Measurements from ENCODE around the gene MYBPHL.

DNA sequence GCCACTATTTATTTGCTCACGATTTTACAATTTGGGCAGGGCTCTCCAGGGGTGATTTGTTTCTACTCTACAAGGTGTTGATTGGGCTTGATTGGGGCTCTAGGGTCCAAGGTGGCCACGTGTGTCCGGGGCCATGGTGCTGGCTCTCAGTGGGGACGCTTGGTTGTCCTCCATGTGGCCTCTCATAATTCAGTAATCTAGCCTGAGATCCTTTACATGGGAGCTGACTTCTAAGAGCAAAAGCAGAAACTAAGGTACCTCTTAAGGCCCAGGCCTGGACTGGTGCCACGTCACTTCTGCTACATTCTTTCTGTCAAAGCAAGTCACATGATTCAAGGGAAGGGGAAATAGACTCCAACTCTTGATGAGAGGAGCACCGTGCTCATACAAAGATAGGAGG is 15.8 kb downstream of the MYBPHL start:
- TF ChIP-seq, protein P1, sequence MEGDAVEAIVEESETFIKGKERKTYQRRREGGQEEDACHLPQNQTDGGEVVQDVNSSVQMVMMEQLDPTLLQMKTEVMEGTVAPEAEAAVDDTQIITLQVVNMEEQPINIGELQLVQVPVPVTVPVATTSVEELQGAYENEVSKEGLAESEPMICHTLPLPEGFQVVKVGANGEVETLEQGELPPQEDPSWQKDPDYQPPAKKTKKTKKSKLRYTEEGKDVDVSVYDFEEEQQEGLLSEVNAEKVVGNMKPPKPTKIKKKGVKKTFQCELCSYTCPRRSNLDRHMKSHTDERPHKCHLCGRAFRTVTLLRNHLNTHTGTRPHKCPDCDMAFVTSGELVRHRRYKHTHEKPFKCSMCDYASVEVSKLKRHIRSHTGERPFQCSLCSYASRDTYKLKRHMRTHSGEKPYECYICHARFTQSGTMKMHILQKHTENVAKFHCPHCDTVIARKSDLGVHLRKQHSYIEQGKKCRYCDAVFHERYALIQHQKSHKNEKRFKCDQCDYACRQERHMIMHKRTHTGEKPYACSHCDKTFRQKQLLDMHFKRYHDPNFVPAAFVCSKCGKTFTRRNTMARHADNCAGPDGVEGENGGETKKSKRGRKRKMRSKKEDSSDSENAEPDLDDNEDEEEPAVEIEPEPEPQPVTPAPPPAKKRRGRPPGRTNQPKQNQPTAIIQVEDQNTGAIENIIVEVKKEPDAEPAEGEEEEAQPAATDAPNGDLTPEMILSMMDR (IDR thresholded peaks at IDR 0.05 in 4 of 5, conservative IDR thresholded peaks at IDR 0.05 in 1 of 5): no peak
- TF ChIP-seq POLR2A (IDR thresholded peaks at IDR 0.05): no peak
